ENCODE results near the gene ARFGEF2.
"Not testable (repeated sequence)": the region's sequence is repeated elsewhere in the genome, so short reads cannot be mapped to it uniquely, and the experiment has no call there.

DNA sequence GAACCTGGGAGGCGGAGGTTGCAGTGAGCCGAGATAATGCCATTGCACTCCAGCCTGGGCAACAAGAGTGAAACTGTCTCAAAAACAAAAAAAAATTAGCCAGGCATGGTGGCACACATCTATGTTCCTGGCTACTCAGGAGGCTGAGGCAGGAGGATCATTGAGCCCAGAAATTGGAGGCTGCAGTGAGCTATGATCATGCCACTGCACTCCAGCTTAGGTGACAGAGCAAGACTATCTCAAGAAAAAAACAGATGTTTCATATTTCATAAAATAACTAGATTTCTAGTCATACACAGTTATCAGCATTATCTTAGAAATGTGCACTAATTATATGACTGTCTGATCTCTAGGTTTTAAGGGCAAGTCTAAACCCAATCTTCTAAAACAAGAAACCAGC, 106.7 kb downstream of the ARFGEF2 start:
- TF ChIP-seq, protein P1, sequence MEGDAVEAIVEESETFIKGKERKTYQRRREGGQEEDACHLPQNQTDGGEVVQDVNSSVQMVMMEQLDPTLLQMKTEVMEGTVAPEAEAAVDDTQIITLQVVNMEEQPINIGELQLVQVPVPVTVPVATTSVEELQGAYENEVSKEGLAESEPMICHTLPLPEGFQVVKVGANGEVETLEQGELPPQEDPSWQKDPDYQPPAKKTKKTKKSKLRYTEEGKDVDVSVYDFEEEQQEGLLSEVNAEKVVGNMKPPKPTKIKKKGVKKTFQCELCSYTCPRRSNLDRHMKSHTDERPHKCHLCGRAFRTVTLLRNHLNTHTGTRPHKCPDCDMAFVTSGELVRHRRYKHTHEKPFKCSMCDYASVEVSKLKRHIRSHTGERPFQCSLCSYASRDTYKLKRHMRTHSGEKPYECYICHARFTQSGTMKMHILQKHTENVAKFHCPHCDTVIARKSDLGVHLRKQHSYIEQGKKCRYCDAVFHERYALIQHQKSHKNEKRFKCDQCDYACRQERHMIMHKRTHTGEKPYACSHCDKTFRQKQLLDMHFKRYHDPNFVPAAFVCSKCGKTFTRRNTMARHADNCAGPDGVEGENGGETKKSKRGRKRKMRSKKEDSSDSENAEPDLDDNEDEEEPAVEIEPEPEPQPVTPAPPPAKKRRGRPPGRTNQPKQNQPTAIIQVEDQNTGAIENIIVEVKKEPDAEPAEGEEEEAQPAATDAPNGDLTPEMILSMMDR (IDR thresholded peaks at IDR 0.05; ENCODE audit: low read depth, low read length, missing input control), result not testable (repeated sequence)
- not testable (repeated sequence) for TF ChIP-seq TAF1 (conservative IDR thresholded peaks at IDR 0.05); REST (IDR thresholded peaks at IDR 0.05); EGR1 (IDR thresholded peaks at IDR 0.05; ENCODE audit: low read depth in 2 of 2); GABPA (IDR thresholded peaks at IDR 0.05 in 1 of 2, conservative IDR thresholded peaks at IDR 0.05 in 1 of 2); RAD21 (IDR thresholded peaks at IDR 0.05); JUND (IDR thresholded peaks at IDR 0.05); SP1 (IDR thresholded peaks at IDR 0.05); RXRA (IDR thresholded peaks at IDR 0.05); YY1 (IDR thresholded peaks at IDR 0.05); NR2F2 (IDR thresholded peaks at IDR 0.05)
- TF ChIP-seq, protein P2, sequence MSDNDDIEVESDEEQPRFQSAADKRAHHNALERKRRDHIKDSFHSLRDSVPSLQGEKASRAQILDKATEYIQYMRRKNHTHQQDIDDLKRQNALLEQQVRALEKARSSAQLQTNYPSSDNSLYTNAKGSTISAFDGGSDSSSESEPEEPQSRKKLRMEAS (IDR thresholded peaks at IDR 0.05), result not testable (repeated sequence)
- TF ChIP-seq, protein P3, sequence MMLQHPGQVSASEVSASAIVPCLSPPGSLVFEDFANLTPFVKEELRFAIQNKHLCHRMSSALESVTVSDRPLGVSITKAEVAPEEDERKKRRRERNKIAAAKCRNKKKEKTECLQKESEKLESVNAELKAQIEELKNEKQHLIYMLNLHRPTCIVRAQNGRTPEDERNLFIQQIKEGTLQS (IDR thresholded peaks at IDR 0.05), result not testable (repeated sequence)
- TF ChIP-seq, protein P4, sequence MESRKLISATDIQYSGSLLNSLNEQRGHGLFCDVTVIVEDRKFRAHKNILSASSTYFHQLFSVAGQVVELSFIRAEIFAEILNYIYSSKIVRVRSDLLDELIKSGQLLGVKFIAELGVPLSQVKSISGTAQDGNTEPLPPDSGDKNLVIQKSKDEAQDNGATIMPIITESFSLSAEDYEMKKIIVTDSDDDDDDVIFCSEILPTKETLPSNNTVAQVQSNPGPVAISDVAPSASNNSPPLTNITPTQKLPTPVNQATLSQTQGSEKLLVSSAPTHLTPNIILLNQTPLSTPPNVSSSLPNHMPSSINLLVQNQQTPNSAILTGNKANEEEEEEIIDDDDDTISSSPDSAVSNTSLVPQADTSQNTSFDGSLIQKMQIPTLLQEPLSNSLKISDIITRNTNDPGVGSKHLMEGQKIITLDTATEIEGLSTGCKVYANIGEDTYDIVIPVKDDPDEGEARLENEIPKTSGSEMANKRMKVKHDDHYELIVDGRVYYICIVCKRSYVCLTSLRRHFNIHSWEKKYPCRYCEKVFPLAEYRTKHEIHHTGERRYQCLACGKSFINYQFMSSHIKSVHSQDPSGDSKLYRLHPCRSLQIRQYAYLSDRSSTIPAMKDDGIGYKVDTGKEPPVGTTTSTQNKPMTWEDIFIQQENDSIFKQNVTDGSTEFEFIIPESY (IDR thresholded peaks at IDR 0.05), result not testable (repeated sequence)
